Neural cell (in vitro differentiated cells): ENCODE data around the gene MLPH. TPM values are rescaled to one million over a fixed set of nuclear protein-coding genes. Genes with fewer than 3 reads are reported as not detected.

Source experiments
- H2AFZ ChIP-seq: fragments of 200-600, 300-800 bp; sonication (generic), shearing (Covaris generic); 2 replicates; pipeline ENCODE4 v1.6.0; 2014; ENCODE audit warnings: low read depth, mild to moderate bottlenecking, antibody characterized with exemption, low read length, moderate library complexity
- H3F3A ChIP-seq: fragments of 200-600 bp; shearing (Covaris generic); 2 replicates; pipeline ENCODE4 v1.6.1; 2016; ENCODE audit warnings: mild to moderate bottlenecking, moderate library complexity, mixed read lengths, antibody characterized with exemption, low read length; ENCODE audit not compliant: insufficient read depth, poor library complexity, severe bottlenecking
- H3K27ac ChIP-seq: fragments of 200-600, 300-800 bp; sonication (generic), shearing (Covaris generic); 2 replicates; pipeline ENCODE4 v1.5.1; 2014; ENCODE audit warnings: mild to moderate bottlenecking, low read length, moderate library complexity
- H3K27me3 ChIP-seq: fragments of 300-800, 200-600 bp; sonication (generic), shearing (Covaris generic); 2 replicates; pipeline ENCODE4 v1.6.0; 2014; ENCODE audit warnings: mild to moderate bottlenecking, low read depth, low read length, moderate library complexity; ENCODE audit not compliant: insufficient read depth
- H3K36me3 ChIP-seq: fragments of 300-800, 200-600 bp; sonication (generic), shearing (Covaris generic); 2 replicates; pipeline ENCODE4 v1.5.1; 2014; ENCODE audit warnings: mild to moderate bottlenecking, antibody characterized with exemption, low read length, moderate library complexity; ENCODE audit not compliant: insufficient read depth
- H3K4me2 ChIP-seq: fragments of 300-800, 200-600 bp; sonication (generic), shearing (Covaris generic); 2 replicates; pipeline ENCODE4 v1.6.0; 2014; ENCODE audit warnings: mild to moderate bottlenecking, low read length
- H3K4me3 ChIP-seq: fragments of 300-800, 200-600 bp; sonication (generic), shearing (Covaris generic); 2 replicates; pipeline ENCODE4 v1.5.1; 2014; ENCODE audit warnings: mild to moderate bottlenecking, low read length, moderate library complexity
- H3K79me2 ChIP-seq: fragments of 200-600 bp; shearing (Covaris generic); replicated peaks from 2 replicates; pipeline ENCODE4 v1.6.0; 2014; ENCODE audit warnings: mild to moderate bottlenecking, low read length, moderate library complexity; ENCODE audit not compliant: insufficient read depth
- H3K9ac ChIP-seq: fragments of 300-800, 200-600 bp; sonication (generic), shearing (Covaris generic); 2 replicates; pipeline ENCODE4 v1.6.1; 2016; ENCODE audit warnings: mild to moderate bottlenecking, low read length, mixed read lengths
- H3K9me2 ChIP-seq: fragments of 200-600 bp; shearing (Covaris generic); 2 replicates; pipeline ENCODE4 v1.6.1; 2016; ENCODE audit warnings: mild to moderate bottlenecking, low read length, mixed read lengths; ENCODE audit not compliant: insufficient read depth
- H3K9me3 ChIP-seq: fragments of 200-600, 300-800 bp; sonication (generic), shearing (Covaris generic); 2 replicates; pipeline ENCODE4 v1.6.1; 2016; ENCODE audit warnings: mild to moderate bottlenecking, mixed run types, low read length, moderate library complexity, mixed read lengths
- H4K20me1 ChIP-seq: fragments of 200-600 bp; shearing (Covaris generic); 2 replicates; pipeline ENCODE4 v1.6.1; 2016; ENCODE audit warnings: mild to moderate bottlenecking, mixed run types; ENCODE audit not compliant: insufficient read depth
- EP300 ChIP-seq: fragments of 450-650 bp; conservative IDR thresholded peaks from 2 replicates; pipeline ENCODE4 v1.6.1; 2014; ENCODE audit warnings: antibody characterized with exemption, mild to moderate bottlenecking, moderate library complexity; ENCODE audit not compliant: poor library complexity, severe bottlenecking
- EZH2 ChIP-seq: fragments of 200-600, 300-800 bp; shearing (Covaris generic), sonication (generic); IDR thresholded peaks from 2 replicates; pipeline ENCODE4 v1.6.1; 2014; ENCODE audit warnings: antibody characterized with exemption, low read length, borderline replicate concordance, mild to moderate bottlenecking; ENCODE audit not compliant: insufficient read depth, poor library complexity, severe bottlenecking
- MXI1 ChIP-seq: fragments of 450-650 bp; conservative IDR thresholded peaks from 2 replicates; pipeline ENCODE4 v1.6.1; 2014; ENCODE audit warnings: antibody characterized with exemption, mild to moderate bottlenecking; ENCODE audit not compliant: poor library complexity, severe bottlenecking
- POLR2AphosphoS5 ChIP-seq: IDR thresholded peaks from 2 replicates; pipeline ENCODE4 v1.6.1; 2012
- RAD21 ChIP-seq: fragments of 450-650 bp; conservative IDR thresholded peaks from 2 replicates; pipeline ENCODE4 v1.6.1; 2014; ENCODE audit warnings: antibody characterized with exemption, mild to moderate bottlenecking, moderate library complexity
- SMC3 ChIP-seq: fragments of 450-650 bp; conservative IDR thresholded peaks from 2 replicates; pipeline ENCODE4 v1.6.1; 2014; ENCODE audit warnings: antibody characterized with exemption, mild to moderate bottlenecking, moderate library complexity; ENCODE audit not compliant: poor library complexity
- TAF1 ChIP-seq: IDR thresholded peaks from 2 replicates; pipeline ENCODE4 v1.6.1; 2012; ENCODE audit warnings: low read depth
- polyA plus RNA-seq: library from polyadenylated mRNA; depleted of rRNA; stranded (reverse); fragments of >200 nt; gene quantifications from 2 replicates; pipeline ENCODE4 v1.2.3, GENCODE V29; 2014
- small RNA-seq, 3 experiments: library from RNA; depleted of rRNA; stranded (forward); fragments of <200 nt; gene quantifications; one replicate each; pipeline ENCODE3, GENCODE V24; 2012
- TF ChIP-seq, protein P1 (sequence below): fragments of 450-650 bp; IDR thresholded peaks from 2 replicates; pipeline ENCODE4 v1.5.1; 2014; ENCODE audit warnings: antibody characterized with exemption, mild to moderate bottlenecking, moderate library complexity; ENCODE audit not compliant: poor library complexity, severe bottlenecking
- TF ChIP-seq, protein P2 (sequence below): IDR thresholded peaks from 2 replicates; pipeline ENCODE4 v1.6.1; 2012; ENCODE audit warnings: borderline replicate concordance

Gene MLPH
- polyA plus RNA-seq, 1 donor from 2014 or later, result not detected

DNA sequence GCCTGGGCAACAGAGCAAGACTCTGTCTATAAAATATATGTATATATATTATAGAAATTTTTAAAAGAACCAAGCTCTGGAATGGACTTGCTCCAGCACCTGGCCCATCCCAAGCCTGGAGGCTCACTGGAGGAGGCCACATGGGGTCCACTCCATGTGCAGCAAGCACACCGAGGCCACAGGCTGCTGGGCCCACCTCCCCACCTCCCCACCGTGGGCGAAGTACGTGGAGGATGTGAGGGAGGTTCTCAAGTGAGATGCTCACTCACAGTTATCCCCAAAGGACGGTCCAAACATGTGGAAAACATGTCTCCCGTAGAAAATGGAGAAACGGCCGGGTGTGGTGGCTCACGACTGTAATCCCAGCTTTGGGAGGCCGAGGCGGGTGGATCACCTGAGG lies 117.3 kb downstream of the MLPH start:
- H3K9ac ChIP-seq, result no peak overlapping the region
- no peak overlapping the region for H3K4me2 ChIP-seq
- no peaks in the 10 kb centered on the region for H3K9me3 ChIP-seq
- TF ChIP-seq EZH2 (no peak), EP300 (no peak), MXI1 (no peak), TAF1 (no peak), POLR2AphosphoS5 (no peak), RAD21 (no peak), SMC3 (no peak)
- TF ChIP-seq, protein P1, sequence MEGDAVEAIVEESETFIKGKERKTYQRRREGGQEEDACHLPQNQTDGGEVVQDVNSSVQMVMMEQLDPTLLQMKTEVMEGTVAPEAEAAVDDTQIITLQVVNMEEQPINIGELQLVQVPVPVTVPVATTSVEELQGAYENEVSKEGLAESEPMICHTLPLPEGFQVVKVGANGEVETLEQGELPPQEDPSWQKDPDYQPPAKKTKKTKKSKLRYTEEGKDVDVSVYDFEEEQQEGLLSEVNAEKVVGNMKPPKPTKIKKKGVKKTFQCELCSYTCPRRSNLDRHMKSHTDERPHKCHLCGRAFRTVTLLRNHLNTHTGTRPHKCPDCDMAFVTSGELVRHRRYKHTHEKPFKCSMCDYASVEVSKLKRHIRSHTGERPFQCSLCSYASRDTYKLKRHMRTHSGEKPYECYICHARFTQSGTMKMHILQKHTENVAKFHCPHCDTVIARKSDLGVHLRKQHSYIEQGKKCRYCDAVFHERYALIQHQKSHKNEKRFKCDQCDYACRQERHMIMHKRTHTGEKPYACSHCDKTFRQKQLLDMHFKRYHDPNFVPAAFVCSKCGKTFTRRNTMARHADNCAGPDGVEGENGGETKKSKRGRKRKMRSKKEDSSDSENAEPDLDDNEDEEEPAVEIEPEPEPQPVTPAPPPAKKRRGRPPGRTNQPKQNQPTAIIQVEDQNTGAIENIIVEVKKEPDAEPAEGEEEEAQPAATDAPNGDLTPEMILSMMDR, result no peak
- TF ChIP-seq, protein P2, sequence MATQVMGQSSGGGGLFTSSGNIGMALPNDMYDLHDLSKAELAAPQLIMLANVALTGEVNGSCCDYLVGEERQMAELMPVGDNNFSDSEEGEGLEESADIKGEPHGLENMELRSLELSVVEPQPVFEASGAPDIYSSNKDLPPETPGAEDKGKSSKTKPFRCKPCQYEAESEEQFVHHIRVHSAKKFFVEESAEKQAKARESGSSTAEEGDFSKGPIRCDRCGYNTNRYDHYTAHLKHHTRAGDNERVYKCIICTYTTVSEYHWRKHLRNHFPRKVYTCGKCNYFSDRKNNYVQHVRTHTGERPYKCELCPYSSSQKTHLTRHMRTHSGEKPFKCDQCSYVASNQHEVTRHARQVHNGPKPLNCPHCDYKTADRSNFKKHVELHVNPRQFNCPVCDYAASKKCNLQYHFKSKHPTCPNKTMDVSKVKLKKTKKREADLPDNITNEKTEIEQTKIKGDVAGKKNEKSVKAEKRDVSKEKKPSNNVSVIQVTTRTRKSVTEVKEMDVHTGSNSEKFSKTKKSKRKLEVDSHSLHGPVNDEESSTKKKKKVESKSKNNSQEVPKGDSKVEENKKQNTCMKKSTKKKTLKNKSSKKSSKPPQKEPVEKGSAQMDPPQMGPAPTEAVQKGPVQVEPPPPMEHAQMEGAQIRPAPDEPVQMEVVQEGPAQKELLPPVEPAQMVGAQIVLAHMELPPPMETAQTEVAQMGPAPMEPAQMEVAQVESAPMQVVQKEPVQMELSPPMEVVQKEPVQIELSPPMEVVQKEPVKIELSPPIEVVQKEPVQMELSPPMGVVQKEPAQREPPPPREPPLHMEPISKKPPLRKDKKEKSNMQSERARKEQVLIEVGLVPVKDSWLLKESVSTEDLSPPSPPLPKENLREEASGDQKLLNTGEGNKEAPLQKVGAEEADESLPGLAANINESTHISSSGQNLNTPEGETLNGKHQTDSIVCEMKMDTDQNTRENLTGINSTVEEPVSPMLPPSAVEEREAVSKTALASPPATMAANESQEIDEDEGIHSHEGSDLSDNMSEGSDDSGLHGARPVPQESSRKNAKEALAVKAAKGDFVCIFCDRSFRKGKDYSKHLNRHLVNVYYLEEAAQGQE, result no peak
- no peak overlapping the region for H3K4me3 ChIP-seq
- no peaks in the 10 kb centered on the region for H3F3A ChIP-seq
- H4K20me1 ChIP-seq, result no peaks in the 10 kb centered on the region
- H2AFZ ChIP-seq, result no peak overlapping the region
- H3K36me3 ChIP-seq, result no peaks in the 10 kb centered on the region
- H3K27ac ChIP-seq, result no peak overlapping the region
- no peaks in the 10 kb centered on the region for H3K9me2 ChIP-seq
- H3K79me2 ChIP-seq, result no peaks in the 10 kb centered on the region
- H3K27me3 ChIP-seq, result no peaks in the 10 kb centered on the region

Small RNA genes within 50 kb of the gene (small RNA-seq; reads per million reads assigned to genes)
- gene MIR6811 (0 reads per million in 3 experiments), gene RNU6-1140P (0.84 to 4.1 (median 1.2) reads per million in 3 experiments)

Other genes starting within 250 kb of the MLPH start
- gene COL6A3, start 73.1 kb upstream of the MLPH start, polyA plus RNA-seq, result 0.05 and 0.06 TPM in 2 replicates
- not detected in 2 replicates for gene PRLH, start 79.3 kb downstream of the MLPH start, polyA plus RNA-seq
- gene RAB17, start 103.5 kb downstream of the MLPH start, polyA plus RNA-seq, result 1.1 TPM in 1 of 2 replicates, not detected in the other
- 88.2 and 96.3 TPM in 2 replicates for gene LRRFIP1, start 140.3 kb downstream of the MLPH start, polyA plus RNA-seq